ENCODE measurements around the gene DPPA3.

The DPPA3 gene

GRCh38 chr12:7693793-7694192 lies 17.4 kb upstream of the DPPA3 start:
- Histone ChIP-seq H3K36me3 (ENCODE audit: insufficient read depth, low read length) (no peaks in the 10 kb centered on the region), H3K79me2 (ENCODE audit: insufficient read depth, low read length) (no peaks in the 10 kb centered on the region), H3K4me3 (ENCODE audit: low read depth, low read length, poor library complexity, severe bottlenecking) (no peak overlapping the region), H3K9me3 (ENCODE audit: low read length) (no peaks in the 10 kb centered on the region), H3K27ac (ENCODE audit: low read depth, low read length, poor library complexity, severe bottlenecking) (no peak overlapping the region), H3K4me1 (ENCODE audit: insufficient read depth, low read length, severe bottlenecking) (no peaks in the 10 kb centered on the region), H2AFZ (ENCODE audit: low read length) (no peak overlapping the region), H3K4me2 (ENCODE audit: low read length) (no peak overlapping the region), H3K9me2 (ENCODE audit: low read depth, low read length) (no peaks in the 10 kb centered on the region), H3K9ac (ENCODE audit: low read length) (no peak overlapping the region), H4K20me1 (ENCODE audit: insufficient read depth, low read length) (no peaks in the 10 kb centered on the region), H3F3A (ENCODE audit: insufficient read depth, low read length) (no peaks in the 10 kb centered on the region), H3K27me3 (ENCODE audit: insufficient read depth, low read length) (no peaks in the 10 kb centered on the region)
- TF ChIP-seq CTCF (IDR thresholded peaks at IDR 0.05; ENCODE audit: low read length): no peak
- TF ChIP-seq EZH2 (IDR thresholded peaks at IDR 0.05; ENCODE audit: borderline replicate concordance, low read length): no peak

GRCh38 chr12:7694556-7695236 lies 16.5 kb upstream of the DPPA3 start:
- no peak overlapping the region for H3K9ac ChIP-seq (ENCODE audit: low read length)
- no peak overlapping the region for H3K4me3 ChIP-seq (ENCODE audit: low read depth, low read length, poor library complexity, severe bottlenecking)
- no peak overlapping the region for H3K27ac ChIP-seq (ENCODE audit: low read depth, low read length, poor library complexity, severe bottlenecking)
- no peak for TF ChIP-seq CTCF (IDR thresholded peaks at IDR 0.05; ENCODE audit: low read length)
- no peak for TF ChIP-seq EZH2 (IDR thresholded peaks at IDR 0.05; ENCODE audit: borderline replicate concordance, low read length)
- H3F3A ChIP-seq (ENCODE audit: insufficient read depth, low read length): no peaks in the 10 kb centered on the region
- H3K79me2 ChIP-seq (ENCODE audit: insufficient read depth, low read length): no peaks in the 10 kb centered on the region
- H4K20me1 ChIP-seq (ENCODE audit: insufficient read depth, low read length): no peaks in the 10 kb centered on the region
- no peaks in the 10 kb centered on the region for H3K9me3 ChIP-seq (ENCODE audit: low read length)
- H3K36me3 ChIP-seq (ENCODE audit: insufficient read depth, low read length): no peaks in the 10 kb centered on the region
- no peaks in the 10 kb centered on the region for H3K27me3 ChIP-seq (ENCODE audit: insufficient read depth, low read length)
- H3K4me2 ChIP-seq (ENCODE audit: low read length): no peak overlapping the region
- no peaks in the 10 kb centered on the region for H3K4me1 ChIP-seq (ENCODE audit: insufficient read depth, low read length, severe bottlenecking)
- H3K9me2 ChIP-seq (ENCODE audit: low read depth, low read length): no peaks in the 10 kb centered on the region
- H2AFZ ChIP-seq (ENCODE audit: low read length): no peak overlapping the region

GRCh38 chr12:7695237-7695560 lies 16.0 kb upstream of the DPPA3 start:
- H3K4me3 ChIP-seq (ENCODE audit: low read depth, low read length, poor library complexity, severe bottlenecking): no peak overlapping the region
- H3K27ac ChIP-seq (ENCODE audit: low read depth, low read length, poor library complexity, severe bottlenecking): no peak overlapping the region
- H2AFZ ChIP-seq (ENCODE audit: low read length): no peak overlapping the region

More at GRCh38 chr12:7695237-7695560, 16.0 kb upstream of the DPPA3 start:
- Histone ChIP-seq H3K9me3 (ENCODE audit: low read length) (no peaks in the 10 kb centered on the region), H4K20me1 (ENCODE audit: insufficient read depth, low read length) (no peaks in the 10 kb centered on the region), H3K36me3 (ENCODE audit: insufficient read depth, low read length) (no peaks in the 10 kb centered on the region), H3K4me2 (ENCODE audit: low read length) (no peak overlapping the region), H3K9me2 (ENCODE audit: low read depth, low read length) (no peaks in the 10 kb centered on the region), H3K4me1 (ENCODE audit: insufficient read depth, low read length, severe bottlenecking) (no peaks in the 10 kb centered on the region), H3K27me3 (ENCODE audit: insufficient read depth, low read length) (no peaks in the 10 kb centered on the region), H3K79me2 (ENCODE audit: insufficient read depth, low read length) (no peaks in the 10 kb centered on the region), H3K9ac (ENCODE audit: low read length) (no peak overlapping the region), H3F3A (ENCODE audit: insufficient read depth, low read length) (no peaks in the 10 kb centered on the region)
- no peak for TF ChIP-seq CTCF (IDR thresholded peaks at IDR 0.05; ENCODE audit: low read length)

All from OCI-LY1 (cell line).